Adrenal gland (tissue), 5 donors: Measurements from ENCODE around the gene ALLC.

ENCODE experiments used
- CTCF ChIP-seq, 6 experiments: fragments of 450-650 bp in 4 of 6; fragments of 200-600 bp in 2 of 6; sonication (generic) in 1 of 6; IDR thresholded peaks; 1 replicate in 5 of 6; 2 replicates in 1 of 6; pipeline versions ENCODE4 v1.5.1 to v1.8.0; 2016 to 2021; ENCODE audit warnings: antibody characterized with exemption in 6 of 6, mild to moderate bottlenecking in 2 of 6, moderate library complexity in 1 of 6
- POLR2A ChIP-seq, 2 donors: fragments of 450-650 bp; IDR thresholded peaks; one replicate each; pipeline ENCODE4 v1.6.1; 2017; ENCODE audit warnings: antibody characterized with exemption in 2 of 2, mild to moderate bottlenecking in 2 of 2, moderate library complexity in 1 of 2
- donor health status: DM: no; HTN: no; CAD: no.

- TF ChIP-seq CTCF (IDR thresholded peaks at IDR 0.05) (no peak), POLR2A (IDR thresholded peaks at IDR 0.05) (no peak)
These were observed 13.0 kb upstream of the ALLC start for GRCh38 chr2:3644891-3645605.
